Common myeloid progenitor, CD34-positive (primary cell): ENCODE data around the gene AFG1L.

Experiments
- CTCF ChIA-PET: fragments of 350-600 bp; sonication (Branson Sonifier 250); formaldehyde crosslinking; loops from one replicate; lab custom pipeline; 2021; ENCODE audit warnings: antibody characterized with exemption; lab: Charles Lee
- POLR2A ChIA-PET: fragments of 350-600 bp; sonication (Branson Sonifier 250); formaldehyde crosslinking; loops from one replicate; lab custom pipeline; 2021; ENCODE audit warnings: antibody characterized with exemption; lab: Charles Lee
- DNase-seq, 3 donors: peaks; one replicate each; pipeline versions ENCODE4 v3.0.0 to v3.0.0-alpha.2; 2013
- H3K27ac ChIP-seq, 2 experiments: 1 replicate in 1 of 2; 2 replicates in 1 of 2; pipeline ENCODE4 v1.7.0; 2013; ENCODE audit warnings: inconsistent platforms in 2 of 2, low read length in 2 of 2, mild to moderate bottlenecking in 2 of 2, low read depth in 1 of 2, moderate library complexity in 1 of 2; ENCODE audit not compliant: severe bottlenecking in 2 of 2, insufficient read depth in 1 of 2, poor library complexity in 1 of 2
- H3K27me3 ChIP-seq, 5 experiments: replicated peaks in 2 of 5; 1 replicate in 3 of 5; 2 replicates in 2 of 5; pipeline versions ENCODE4 v1.6.1 to v1.7.0; 2013; ENCODE audit warnings: low read length in 4 of 5, mild to moderate bottlenecking in 2 of 5, moderate library complexity in 2 of 5, inconsistent platforms in 1 of 5; ENCODE audit not compliant: insufficient read depth in 5 of 5, control insufficient read depth in 4 of 5
- H3K36me3 ChIP-seq, 4 experiments: 1 replicate in 2 of 4; 2 replicates in 2 of 4; pipeline versions ENCODE4 v1.6.1 to v1.7.0; 2013; ENCODE audit warnings: low read length in 3 of 4, control low read depth in 1 of 4, mild to moderate bottlenecking in 1 of 4; ENCODE audit not compliant: control insufficient read depth in 4 of 4, insufficient read depth in 4 of 4
- H3K4me1 ChIP-seq, 4 experiments: 1 replicate in 3 of 4; 2 replicates in 1 of 4; pipeline versions ENCODE4 v1.6.1 to v1.7.1; 2013; ENCODE audit warnings: low read length in 3 of 4, mild to moderate bottlenecking in 3 of 4, control low read depth in 1 of 4, inconsistent platforms in 1 of 4, moderate library complexity in 1 of 4; ENCODE audit not compliant: control insufficient read depth in 4 of 4, insufficient read depth in 4 of 4; ENCODE audit errors: control extremely low read depth in 1 of 4
- H3K4me3 ChIP-seq, 7 experiments: 1 replicate in 4 of 7; 2 replicates in 3 of 7; pipeline versions ENCODE4 v1.5.1 to v1.7.0; 2013; ENCODE audit warnings: mild to moderate bottlenecking in 7 of 7, low read length in 6 of 7, moderate library complexity in 6 of 7, inconsistent platforms in 2 of 7, low read depth in 2 of 7, control low read depth in 1 of 7; ENCODE audit not compliant: insufficient read depth in 4 of 7, control insufficient read depth in 1 of 7; ENCODE audit errors: extremely low read depth in 1 of 7
- H3K9me3 ChIP-seq, 5 experiments: 1 replicate in 4 of 5; 2 replicates in 1 of 5; pipeline versions ENCODE4 v1.6.1 to v1.7.1; 2013; ENCODE audit warnings: low read length in 4 of 5, mild to moderate bottlenecking in 2 of 5, inconsistent platforms in 1 of 5, low read depth in 1 of 5, moderate library complexity in 1 of 5; ENCODE audit not compliant: control insufficient read depth in 4 of 5, insufficient read depth in 2 of 5; ENCODE audit errors: control extremely low read depth in 1 of 5
- WGBS: methylation state at CpG from one replicate; pipeline ENCODE4 v1.1.5; 2013; ENCODE audit not compliant: insufficient coverage; 5-methylcytosine and 5-hydroxymethylcytosine counted together

Gene AFG1L

DNA sequence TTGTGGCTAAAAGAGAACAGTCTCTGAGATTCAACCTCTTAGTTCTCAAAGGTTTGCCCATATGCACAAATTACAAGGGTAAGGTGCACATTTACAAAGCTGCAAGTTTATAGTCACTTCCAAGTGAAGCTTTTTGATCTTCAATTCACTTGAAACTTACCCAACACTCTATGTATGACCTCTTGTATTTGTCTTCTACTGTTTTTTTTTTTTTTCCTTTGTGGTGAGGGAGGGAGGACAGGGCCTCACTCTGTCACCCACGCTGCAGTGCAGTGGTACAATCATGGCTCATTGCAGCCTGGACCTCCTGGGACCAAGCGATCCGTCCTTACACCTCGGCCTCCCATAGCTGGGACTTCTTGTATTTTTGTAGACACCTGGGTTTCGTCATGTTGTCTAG, 261.4 kb downstream of the AFG1L start:
- Histone ChIP-seq H3K4me3 (no peak overlapping the region), H3K4me1 (peaks cover 2 to 39% (median 24%) of the 10 kb centered on the region in 4 experiments), H3K36me3 (no peaks in the 10 kb centered on the region), H3K27me3 (no peaks in the 10 kb centered on the region), H3K27ac (no peak overlapping the region), H3K9me3 (no peaks in the 10 kb centered on the region)
- no peak for DNase-seq
- 100% methylated on average over 4 of the region's 5 CpGs for WGBS
- ChIA-PET CTCF (interaction anchor here (0.6 to 9.2 kb wide), 5 partner anchors 9 to 518 kb away, joined by 3 to 71 read pairs (median 13); no protein-coding TSS in a partner anchor), POLR2A (no interaction called here)

- Histone ChIP-seq H3K27ac (peak overlapping the region in 1 of 2 experiments; percentile 93), H3K27me3 (no peaks in the 10 kb centered on the region), H3K4me1 (peaks cover 2 to 43% (median 29%) of the 10 kb centered on the region in 4 experiments), H3K4me3 (peak overlapping the region in 6 of 7 experiments; percentile 29 to 99 (median 69)), H3K9me3 (no peaks in the 10 kb centered on the region), H3K36me3 (no peaks in the 10 kb centered on the region)
- DNase-seq, result no peak
- POLR2A ChIA-PET, result no interaction called here
- CTCF ChIA-PET, result interaction anchor here (1.4 to 9.2 kb wide), 5 partner anchors 12 to 517 kb away, joined by 3 to 71 read pairs (median 13); no protein-coding TSS in a partner anchor
- 72% methylated on average over 11 of the region's 16 CpGs for WGBS
Measured at GRCh38 chr6:108556866-108557493, 262.1 kb downstream of the AFG1L start.

DNA sequence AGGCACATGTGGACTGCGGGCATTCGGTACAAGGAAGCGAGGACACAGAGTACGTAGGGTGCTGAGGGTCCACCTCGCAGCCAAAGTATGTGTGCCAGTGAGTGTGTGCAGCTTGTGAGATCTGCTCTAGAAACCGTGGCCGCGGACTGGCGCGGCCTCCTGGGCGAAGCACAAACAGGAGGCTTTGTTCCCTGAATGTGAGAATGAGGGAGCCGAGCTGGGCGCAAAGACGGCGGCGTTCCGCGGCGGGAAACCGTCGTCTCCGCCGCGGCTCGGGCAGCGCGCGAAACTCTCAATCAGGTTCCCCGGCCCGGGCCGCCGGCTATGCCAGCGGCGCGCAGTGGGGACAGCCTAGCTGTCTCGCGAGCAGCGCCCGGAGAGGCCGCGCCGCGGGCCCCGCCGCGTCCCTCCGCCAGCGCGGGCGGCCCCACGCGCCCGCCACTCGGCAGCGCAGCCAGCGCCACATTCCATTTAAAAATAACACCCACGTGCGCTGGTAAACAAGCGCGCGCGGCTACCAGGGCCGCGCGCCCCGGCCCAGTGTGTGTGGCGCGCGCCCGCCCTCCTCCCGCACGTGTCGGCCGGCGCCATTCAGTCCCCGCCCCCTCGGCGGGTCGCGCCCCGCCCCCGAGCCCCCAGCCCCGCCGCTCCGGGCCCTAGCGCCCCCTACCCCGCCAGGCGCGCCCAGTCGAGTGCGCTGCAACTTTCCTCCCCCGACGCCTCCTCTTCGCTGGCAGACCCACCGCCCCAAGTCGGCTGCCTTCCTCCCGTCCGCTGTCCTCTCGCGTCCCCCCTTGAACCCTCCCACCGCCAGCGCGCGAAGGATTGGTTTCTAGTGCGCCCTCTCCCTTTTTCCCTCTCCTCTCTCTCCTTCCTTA, 262.9 kb downstream of the AFG1L start:
- under 1% methylated on average over 70 of the region's 105 CpGs for WGBS
- CTCF ChIA-PET, result interaction anchor here (1.0 to 9.2 kb wide), 7 partner anchors 11 to 518 kb away, joined by 3 to 71 read pairs (median 4); no protein-coding TSS in a partner anchor
- Histone ChIP-seq H3K9me3 (no peaks in the 10 kb centered on the region), H3K4me1 (peaks cover 2 to 50% (median 35%) of the 10 kb centered on the region in 4 experiments), H3K4me3 (peak overlapping the region; percentile 43 to 99 (median 73)), H3K27ac (peak overlapping the region; percentile 90 to 93), H3K27me3 (no peaks in the 10 kb centered on the region), H3K36me3 (no peaks in the 10 kb centered on the region)
- DNase-seq, result peak; percentile 85 to 92 (median 90)
- POLR2A ChIA-PET, result no interaction called here

DNA sequence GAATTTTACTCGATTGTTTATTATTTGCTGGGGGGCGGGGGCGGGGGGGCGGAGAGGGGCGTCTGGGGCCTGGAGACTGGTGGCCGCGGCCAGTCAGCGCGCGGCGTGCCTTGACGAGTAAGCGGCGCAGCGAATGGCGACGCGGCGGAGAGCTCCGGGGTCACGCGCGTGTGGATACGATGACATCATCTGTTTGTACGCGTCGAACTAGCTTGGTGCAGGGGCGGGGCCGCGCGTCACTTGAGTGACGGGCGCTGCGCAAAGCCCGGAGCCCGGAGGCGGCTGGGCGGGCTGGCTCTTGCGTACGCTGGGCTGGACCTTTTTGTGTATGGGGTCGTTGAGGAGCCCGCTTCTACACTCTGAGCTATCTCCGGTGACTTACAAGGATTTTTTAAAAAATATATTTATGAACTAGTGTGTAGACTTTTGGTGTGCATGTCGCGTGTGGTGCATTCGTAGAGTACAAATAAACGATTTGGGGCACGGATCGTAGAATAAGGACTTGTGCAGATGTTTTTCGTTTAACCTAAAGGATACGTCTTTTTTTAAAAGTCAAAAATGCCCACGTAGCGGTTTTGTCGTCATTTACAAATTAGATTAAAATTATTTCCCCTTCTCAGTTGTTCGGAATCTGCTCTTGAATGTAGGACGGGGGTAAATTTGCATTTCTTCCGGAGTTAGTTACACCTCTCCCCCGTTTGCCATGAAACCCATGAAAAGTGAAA, 263.7 kb downstream of the AFG1L start:
- no peaks in the 10 kb centered on the region for H3K27me3 ChIP-seq
- ChIA-PET CTCF (interaction anchor here (1.0 to 9.2 kb wide), 6 partner anchors 10 to 517 kb away, joined by 3 to 71 read pairs (median 4); no protein-coding TSS in a partner anchor), POLR2A (interaction anchor here (0.6 kb wide), 2 partner anchors 69 to 234 kb away, joined by 4 to 6 read pairs; no protein-coding TSS in a partner anchor)
- no peaks in the 10 kb centered on the region for H3K36me3 ChIP-seq
- peak overlapping the region; percentile 92 to 99 (median 96) for H3K4me3 ChIP-seq
- H3K9me3 ChIP-seq, result no peaks in the 10 kb centered on the region
- peak; percentile 99 to 100 (median 100) for DNase-seq
- 0% methylated on average over 42 of the region's 58 CpGs for WGBS
- peak overlapping the region; percentile 90 to 93 for H3K27ac ChIP-seq
- peaks cover 9 to 52% (median 38%) of the 10 kb centered on the region in 4 experiments for H3K4me1 ChIP-seq

DNA sequence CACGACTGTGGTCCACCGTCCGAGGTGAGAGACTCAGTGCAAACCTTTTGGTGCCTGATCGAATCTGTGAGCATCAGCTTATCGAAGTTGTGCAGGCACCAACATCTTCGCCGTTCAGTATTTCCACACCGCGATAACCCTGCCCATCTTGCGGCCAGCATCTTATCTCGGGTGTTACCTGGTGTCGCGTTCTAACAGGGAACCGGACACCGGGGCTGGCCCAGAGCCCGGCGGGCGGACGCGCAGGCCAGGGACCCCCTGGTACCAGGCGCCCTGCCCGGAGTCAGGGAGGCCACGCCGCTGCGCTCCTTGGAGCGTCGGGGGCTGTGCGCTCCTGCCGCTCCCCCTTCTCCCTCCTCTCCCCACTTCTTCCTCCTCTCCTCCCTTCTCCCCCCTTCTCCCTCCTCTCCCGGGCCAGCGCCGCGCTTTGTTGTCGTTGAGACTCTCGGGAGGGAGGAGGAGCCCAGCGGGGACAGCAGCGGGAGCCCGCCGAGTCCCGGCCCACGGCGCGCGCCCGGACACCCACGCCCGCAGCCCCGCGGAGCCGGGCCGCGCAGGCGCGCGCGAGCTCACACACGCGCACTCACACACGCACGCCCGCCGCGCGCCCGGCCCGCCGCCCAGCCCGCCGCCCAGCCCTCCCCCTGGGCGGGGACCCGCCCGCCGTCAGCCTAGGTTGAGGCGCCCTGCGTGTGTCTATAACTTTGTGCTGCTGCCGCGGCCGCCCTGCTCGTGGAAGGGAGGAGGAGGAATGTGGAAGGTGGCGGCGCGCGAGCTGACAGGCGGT, 264.4 kb downstream of the AFG1L start:
- H3K4me1 ChIP-seq, result peaks cover 15 to 56% (median 40%) of the 10 kb centered on the region in 4 experiments
- no peaks in the 10 kb centered on the region for H3K27me3 ChIP-seq
- no peaks in the 10 kb centered on the region for H3K9me3 ChIP-seq
- peak overlapping the region; percentile 92 to 99 (median 96) for H3K4me3 ChIP-seq
- DNase-seq, result peak; percentile 90 to 96 (median 95)
- peak overlapping the region; percentile 66 to 93 for H3K27ac ChIP-seq
- POLR2A ChIA-PET, result interaction anchor here (0.5 to 1.7 kb wide), 7 partner anchors 17 to 881 kb away, joined by 3 to 6 read pairs (median 4); partner anchors contain the start of genes PPIL6 and SMPD2
- CTCF ChIA-PET, result interaction anchor here (1.2 to 9.2 kb wide), 4 partner anchors 16 to 297 kb away, joined by 3 to 71 read pairs (median 10); no protein-coding TSS in a partner anchor
- WGBS, result 0% methylated on average over 45 of the region's 84 CpGs
- no peaks in the 10 kb centered on the region for H3K36me3 ChIP-seq
